Activated T-cell treated with anti-CD3 and anti-CD28 coated beads for 48 hours (primary cell): Measurements from ENCODE around the gene SGF29.
"Not testable (repeated sequence)": the region's sequence is repeated elsewhere in the genome, so short reads cannot be mapped to it uniquely, and the experiment has no call there.

Experiments used
- DNase-seq: peaks from one replicate; pipeline ENCODE4 v3.0.0-alpha.2; 2020; ENCODE audit warnings: low read depth

The SGF29 gene

DNA sequence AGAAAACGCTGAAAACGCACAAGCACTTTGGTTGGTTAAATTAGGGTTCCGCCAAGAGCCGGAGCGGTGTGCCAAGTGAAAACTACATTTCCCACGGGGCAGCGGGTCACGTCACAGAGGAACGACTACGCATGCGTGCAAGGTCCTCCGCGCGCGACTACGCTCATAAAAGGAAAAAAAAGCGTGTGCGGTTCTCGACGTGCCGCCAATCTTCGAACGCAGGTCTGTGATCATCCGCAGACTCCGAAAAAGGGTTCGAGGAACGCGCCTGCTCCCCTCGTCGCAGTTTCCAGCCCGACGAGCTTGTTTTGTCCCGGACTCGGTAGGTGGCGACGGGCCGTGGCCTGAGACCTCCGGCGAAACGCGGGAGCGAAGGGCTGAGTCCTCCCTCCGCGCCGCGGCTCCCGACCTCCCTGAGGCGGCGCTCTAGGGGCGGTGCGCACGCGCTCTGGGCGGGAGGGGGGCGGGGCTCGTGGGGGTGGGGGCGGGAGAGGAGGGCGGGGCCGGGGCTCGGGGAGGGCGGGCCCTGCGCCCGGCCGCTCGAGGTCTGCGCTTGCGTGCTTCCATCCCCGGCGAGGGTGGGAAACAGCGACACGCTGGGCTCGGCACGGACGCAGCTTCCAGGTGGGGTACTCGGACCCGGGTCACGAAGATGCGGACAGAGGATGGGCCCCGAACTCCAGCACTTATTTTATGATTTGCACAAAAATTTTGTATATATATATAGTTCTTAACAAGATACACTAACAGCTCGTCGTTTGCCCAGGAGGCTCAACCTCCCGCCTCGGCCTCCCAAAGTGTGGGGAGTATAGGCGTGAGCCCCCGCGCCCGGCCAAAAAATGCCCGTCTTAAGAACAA is at the start of gene SGF29:
Gene SGF29 (plus strand): TSS at position 145 of the 858 bp plus-strand sequence. CDS start 27,150 bp downstream, outside the sequence.
- peak; percentile 84 for DNase-seq

DNA sequence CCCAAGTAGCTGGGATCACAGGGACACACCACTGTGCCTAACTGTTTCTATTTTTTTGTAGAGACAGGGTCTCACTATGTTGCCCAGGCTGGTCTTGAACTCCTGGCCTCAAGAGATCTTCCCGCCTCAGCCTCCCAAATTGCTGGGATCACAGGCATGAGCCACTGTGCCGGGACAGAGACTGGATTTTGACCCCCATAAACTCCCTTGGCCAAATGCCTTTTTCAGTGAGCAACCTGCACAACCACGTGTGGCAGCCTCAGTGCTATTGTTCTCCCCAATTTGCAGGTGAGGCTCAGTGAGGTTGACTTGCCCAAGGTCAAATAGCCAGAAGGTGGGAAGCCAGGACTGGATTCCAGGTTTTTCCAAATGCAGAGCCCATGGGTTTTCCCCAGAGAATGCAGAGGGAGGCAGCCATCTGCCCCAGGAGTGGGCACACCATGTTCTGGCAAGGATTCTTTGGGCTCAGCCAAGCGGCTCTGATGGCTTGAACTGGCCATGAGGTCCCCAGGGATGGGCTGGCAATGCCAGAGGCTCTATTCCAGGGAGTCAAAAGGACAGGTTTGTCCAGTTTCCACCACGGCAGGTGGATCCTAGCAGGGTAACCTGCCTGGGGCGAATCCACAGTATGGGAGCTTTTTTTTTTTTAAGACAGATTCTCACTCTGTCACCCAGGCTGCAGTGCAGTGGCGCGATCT is 48.9 kb upstream of the SGF29 start:
- no peak for DNase-seq

DNA sequence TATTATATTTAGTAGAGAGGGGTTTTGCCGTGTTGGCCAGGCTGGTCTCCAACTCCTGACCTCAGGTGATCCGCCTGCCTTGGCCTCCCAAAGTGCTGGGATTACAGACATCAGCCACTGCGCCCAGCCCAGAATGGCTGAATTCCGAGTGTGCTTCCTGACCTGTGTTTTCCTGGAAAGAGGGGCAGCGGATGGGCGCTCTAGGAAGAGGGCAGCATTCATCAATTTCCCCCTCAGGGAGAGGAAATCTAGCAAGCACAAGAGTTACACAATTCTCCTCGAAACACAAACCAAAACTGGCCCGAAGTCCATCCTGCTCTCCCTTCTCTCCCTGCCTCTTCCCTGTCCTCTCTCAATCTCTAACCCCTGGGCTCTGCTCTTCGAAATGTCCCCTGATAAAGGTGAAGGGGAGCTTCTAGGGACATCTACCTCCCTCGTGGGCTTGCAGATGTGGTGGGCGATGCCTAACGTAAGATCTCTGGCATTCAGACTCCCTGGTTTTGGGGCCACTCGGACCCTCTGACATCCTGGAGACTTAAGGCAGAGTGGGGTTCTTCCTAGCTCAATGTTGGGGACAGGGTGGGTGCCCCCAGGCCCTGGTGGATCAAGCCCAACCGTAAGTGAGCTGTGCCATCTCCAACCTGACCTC is 48.1 kb upstream of the SGF29 start:
- no peak for DNase-seq

DNA sequence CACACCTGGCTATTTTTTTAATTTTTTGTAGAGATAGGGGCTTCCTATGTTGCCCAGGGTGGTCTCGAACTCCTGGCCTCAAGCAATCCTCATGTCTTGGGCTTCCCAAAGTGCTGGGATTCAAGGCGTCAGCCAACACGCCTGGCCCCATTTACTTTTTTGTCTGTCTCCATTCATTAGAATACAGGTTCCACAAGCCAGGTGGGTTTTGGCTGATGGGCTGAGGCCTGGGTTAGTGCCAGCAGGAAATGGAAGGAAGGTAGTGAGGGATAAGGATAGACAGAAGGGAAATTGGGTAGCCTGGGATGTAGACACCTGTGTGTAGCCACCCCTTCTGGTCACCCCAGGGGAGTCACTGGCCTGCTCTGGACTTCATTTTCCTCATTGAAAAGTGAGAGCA is 42.7 kb upstream of the SGF29 start:
- no peak for DNase-seq

DNA sequence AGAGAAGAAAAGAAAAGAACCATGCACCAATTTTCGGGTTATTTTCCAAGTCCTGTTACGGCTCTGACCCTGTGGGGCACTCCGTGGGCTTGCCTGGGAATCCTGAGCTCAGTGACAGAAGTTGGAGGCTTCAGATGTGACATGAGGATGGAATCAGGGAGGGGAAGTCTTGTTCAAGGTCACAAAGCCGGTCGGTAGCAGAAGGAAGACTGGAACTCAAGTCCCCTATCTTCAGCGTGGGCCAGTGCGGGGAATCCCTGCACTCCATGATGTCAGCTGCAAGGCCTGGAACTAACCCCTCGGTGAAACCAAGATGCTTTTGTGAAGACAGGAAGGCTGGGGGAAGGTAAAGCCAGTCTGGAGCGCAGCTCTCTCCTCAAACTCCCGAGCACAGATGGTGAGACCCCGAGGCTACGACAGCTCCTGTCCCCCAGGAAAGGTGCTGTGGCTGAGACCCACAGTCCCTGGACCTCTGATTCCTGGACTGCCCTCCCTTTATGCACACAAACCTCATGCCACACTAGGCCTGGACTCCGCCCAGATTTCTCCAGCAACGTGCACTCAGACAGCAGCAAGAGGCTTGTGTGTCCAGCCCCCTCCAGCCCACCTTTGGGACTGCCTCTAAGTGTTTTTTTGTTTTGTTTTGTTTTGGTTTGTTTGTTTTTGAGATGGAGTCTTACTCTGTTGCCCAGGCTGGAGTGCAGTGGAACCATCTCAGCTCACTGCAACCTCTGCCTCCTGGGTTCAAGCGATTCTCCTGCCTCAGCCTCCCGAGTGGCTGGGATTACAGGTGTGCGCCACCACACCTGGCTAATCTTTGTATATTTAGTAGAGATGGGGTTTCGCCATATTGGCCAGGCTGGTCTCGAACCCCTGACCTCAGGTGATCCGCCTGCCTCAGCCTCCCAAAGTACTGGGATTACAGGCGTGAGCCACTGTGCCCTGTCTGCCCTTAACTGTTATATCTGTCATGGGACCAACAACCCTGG is 41.6 kb upstream of the SGF29 start:
- no peak for DNase-seq

DNA sequence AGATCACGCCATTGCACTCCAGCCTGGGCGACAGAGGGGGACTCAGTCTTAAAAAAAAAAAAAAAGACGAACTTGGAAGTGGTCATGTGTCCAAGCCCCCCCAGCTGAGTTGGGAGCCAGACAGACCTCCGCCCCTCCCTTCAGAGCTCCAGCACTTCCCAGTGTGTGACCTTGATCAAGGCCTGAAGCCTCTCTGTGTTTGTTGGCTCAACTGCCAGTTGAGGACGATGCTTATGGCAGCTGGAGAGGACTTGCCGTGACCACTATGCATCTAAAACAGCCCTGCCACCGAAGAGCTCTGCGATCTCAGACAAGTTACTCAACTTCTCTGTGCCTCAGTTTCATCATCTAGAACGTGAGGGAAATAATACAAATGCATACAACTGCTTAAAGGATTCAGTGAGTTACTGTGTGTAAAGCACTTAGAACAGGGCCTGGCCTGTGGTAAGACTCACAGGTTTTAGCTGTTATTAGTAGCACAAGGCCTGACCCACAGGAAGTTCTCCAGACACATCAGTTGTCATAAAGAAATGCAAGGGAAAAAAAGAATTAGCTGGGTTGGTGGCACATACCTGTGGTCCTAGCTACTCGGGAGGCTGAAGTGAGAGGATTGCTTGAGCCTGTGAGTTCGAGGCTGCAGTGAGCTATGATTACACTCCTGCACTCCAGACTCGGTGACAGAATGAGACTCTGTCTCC is 40.1 kb upstream of the SGF29 start:
- no peak for DNase-seq

DNA sequence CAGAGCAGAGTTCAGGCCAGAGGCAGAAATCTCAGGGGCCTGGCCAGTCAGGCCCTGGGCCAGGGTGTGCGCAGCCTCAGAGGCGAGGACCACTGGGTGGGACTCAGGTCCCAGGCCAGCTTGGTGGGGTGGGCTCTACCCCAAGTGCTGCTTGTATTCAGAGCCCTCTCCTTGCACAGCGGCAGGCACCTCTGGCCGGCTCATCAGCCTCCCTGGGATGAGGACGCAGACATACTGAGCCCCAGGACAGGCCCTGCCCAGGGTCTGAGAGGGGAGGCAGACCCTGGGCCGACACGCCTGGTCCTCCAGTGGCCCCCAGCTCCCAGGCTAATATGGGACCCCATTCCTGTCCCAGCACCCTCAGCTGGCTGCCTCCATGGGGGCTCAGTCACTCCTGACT is 39.5 kb upstream of the SGF29 start:
- no peak for DNase-seq

DNA sequence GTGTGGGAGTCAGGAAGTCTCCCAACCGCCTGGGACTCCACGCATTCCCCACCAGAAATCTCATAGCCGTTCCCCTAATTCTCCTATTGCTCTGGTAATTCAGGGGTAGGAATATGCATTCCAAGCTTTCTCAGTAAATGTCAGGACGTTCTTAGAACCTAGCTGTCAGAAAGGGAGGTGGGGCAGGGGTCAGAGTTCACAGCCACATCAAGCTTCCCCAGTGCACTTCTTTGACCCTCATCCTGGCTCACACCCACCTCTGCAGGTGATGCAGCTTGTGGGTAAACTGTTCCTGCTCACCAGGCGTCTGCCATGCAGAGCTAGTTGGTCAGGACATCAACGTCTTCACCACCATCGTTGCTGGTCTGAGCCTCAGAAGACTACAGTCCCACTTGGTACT is 33.0 kb upstream of the SGF29 start:
- no peak for DNase-seq

DNA sequence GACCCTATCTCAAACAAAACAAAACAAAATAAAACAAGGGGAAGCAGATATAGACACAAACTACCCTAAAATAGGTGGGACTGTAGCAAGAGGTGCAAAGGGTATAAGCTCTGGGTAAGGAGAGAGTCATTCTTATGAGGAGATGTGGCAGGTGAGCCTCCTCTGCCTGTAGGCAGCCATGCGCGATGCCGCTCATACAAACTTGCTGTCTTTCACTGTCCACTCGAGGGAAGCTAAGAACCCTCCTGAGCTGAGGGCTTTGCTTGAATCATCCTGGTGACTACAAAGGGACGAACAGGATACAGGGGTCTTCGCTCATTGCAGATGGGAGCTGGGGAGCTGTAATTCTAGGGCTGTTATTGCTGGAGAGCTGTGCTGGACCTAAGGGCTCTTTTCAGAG is 32.3 kb upstream of the SGF29 start:
- no peak for DNase-seq

DNA sequence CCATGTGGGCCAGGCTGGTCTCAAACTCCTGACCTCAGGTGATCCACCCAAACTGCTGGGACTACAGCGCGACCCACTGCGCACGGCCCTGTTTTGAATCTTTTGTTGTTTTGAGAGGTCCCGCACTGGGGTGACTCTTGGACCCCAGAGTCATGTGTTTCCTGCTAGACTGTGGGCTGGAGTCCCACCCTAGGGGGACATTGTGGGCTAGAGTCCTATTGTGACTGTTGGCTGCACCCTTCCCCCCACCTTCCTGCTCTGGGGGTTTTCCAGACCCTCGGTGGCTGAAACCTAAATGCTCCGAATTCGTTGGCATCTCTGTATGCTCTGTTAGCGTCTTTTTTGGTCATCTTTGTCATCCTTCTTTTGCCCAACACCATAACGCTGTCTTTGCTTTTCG is 30.9 kb upstream of the SGF29 start:
- DNase-seq, result no peak

DNA sequence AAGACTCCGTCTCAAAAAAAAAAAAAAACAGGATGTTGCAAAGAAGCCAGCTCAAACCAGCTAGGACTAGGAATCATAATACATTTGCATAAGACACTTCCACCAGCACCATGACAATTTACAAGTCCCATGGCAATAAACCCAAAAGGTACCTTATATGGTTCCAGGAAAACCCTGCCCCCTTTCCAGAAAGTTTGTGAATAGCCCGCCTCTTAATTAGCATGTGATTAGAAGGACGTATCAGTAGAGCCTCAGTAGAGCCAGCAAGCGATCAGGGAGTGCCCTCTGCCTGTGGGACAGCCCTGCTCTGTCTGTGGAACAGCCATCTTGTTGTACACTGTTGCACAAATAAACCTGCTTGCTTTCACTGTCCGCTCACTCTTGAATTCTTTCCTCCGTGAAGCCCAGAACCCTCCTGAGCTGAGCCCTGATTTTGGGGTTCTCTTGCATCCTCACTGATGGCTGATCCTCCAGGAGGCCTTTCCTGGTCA is 29.0 kb upstream of the SGF29 start:
- DNase-seq, result no peak

DNA sequence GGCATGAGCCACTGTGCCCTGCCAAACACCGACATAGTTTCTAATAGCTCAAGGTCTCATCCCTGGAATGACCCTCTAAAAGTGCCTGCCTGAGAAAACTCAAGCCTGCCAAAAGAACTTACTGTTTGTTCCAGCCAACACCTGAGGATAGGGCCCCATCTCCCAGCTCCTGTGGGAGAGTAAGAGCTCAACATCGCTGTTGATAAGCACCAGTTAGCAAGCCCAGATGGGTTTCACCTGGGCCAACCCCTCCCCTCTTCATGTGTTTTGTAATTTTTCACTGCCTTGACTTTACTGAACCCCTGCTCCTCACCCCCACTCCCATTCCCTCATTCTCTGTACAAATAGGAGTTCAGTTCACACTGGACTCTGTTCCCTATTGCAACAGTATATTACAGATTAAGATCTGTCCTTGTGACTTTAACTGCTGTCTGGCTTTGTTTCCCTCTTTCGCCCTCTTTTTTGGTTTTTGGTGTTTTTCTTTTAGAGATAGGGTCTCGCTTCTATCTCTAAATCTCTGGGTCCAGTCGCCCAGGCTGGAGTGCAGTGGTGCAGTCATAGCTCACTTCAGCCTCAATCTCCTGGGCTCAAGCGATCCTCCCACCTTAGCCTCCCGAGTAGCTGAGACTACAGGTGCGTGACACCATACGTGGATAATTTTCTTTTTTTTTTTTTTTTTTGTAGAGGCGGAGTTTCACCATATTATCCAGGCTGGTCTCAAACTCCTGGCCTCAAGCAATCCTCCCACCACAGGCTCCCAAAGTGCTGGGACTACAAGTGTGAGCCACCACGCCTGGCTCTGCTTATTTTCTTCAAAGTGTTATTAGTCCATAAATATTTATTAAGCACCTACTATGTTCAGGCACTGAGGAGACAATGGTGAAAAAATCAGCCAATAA is 27.3 kb upstream of the SGF29 start:
- DNase-seq, result no peak

DNA sequence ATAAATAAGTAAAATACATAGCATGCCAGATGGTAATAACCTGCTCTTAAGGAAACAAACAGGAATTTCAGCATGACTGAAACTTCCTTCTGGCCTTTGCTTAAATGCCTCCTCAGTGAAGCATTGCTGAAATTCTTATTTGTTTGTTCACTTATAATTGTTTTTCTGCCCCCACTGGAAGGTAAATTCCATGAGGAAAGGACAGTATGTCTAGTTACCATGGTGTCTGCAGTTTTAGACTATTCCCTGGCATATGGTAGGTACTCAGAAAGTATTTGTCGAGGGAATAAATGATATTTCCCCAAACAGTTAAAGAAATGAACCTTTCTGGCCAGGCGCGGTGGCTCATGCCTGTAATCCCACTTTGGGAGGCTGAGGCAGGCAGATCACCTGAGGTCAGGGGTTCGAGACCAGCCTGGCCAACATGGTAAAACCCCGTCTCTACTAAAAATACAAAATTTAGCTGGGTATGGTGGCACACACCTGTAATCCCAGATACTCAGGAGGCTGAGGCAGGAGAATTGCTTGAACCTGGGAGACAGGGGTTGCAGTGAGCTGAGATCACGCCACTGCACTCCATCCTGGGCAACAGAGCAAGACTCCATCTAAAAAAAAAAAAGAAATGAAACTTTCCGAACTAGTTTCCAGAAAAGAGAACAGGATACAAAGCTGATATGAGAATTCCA is 26.5 kb upstream of the SGF29 start:
- DNase-seq, result not testable (repeated sequence)

DNA sequence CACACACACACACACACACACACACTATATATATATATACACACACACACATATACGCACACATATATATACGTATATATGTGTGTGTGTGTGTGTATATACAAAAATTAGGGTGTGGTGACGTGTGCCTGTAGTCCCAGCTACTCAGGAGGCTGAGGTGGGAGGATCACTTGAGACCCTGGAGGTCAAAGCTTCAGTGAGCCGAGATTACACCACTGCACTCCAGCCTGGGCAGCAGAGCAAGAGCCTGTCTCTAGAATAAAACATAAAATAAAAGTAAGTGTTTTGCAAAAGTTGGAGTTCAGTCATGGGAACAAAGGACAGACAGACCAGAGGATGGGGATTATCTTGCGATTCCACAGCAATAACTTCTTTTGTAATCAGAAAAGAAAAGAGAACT is 25.7 kb upstream of the SGF29 start:
- DNase-seq, result no peak

DNA sequence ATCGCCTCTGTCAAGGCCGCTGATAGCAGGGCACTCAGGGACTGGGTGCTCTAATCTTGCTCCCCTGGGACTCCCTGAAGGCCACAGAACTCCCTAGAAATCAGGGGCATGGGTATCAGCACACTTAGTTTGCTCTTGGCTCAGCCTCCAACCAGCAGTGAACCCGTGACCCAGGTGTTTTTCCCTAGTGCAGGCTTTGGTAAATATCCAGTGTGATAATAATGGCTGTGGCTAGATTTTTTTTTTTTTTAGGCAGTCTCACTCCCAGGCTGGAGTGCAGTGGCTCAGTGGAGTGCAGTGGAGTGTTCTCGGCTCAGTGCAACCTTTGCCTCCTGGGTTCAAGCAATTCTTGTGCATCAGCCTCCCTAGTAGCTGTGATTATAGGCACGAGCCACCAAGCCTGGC is 25.3 kb upstream of the SGF29 start:
- DNase-seq, result no peak

DNA sequence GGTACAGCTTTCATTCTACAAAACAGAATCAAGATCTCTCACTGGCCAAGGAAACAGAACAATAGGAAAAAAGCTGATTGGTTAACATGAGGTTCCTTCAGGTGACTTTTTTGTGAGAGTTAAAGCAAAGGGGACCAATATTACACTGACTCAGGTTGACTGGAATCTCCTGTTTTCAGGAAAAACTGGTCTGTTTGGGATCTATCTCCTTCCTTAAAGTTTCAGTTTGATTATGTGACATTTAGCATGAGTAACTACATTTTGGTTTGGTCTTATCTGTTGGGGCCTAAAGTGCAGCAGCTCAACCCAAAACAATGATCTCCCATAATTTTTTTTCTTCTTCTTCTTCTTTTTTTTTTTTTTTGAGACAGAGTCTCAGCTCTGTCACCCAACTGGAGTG is 24.6 kb upstream of the SGF29 start:
- no peak for DNase-seq

DNA sequence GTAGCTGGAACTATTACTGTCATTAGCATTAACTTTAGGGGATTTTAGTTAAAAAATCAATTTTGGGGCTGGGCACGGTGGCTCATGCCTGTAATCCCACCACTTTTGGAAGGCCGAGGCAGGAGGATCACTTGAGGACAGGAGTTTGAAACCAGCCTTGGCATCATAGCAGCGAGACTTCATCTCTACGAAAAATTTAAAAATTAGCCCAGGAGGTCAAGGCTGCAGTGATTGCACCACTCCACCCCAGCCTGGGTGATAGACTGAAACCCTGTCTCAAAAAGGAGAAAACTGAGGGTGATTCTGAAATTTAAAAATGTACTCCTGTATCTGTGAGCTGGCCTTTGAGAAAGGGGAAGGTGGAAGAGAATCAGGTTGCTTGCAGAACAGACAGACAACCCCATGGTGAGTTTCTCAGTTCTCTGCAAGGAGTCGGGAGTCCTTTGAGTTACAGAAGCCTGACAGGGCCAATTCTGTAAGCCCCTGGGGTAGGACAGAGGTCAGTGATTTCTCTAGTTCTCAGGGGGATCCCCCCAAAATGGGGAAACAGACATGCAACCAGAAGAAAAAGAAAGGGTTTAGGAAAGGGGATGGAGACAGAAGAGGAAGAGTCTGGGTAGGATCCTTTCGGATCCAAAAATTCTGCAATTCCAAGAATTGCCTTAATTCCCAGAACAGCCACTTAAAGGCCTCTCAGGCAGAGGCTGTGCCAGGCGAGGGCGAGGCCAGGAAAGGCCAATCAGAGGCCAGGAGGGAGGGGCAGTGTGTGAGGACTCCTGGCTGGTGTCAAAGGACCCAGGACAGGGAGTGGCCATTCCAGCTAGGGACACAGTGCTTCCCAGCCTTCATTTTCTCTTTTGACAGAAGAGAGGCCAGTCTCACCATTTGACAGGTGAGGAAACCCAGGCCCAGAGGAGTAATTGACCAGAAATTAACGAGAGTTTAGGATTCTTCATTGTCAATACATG is 21.7 kb upstream of the SGF29 start:
- no peak for DNase-seq
